K562 (cell line): ENCODE measurements around the gene GINS2. TPM values are rescaled to one million over a fixed set of nuclear protein-coding genes. Genes with fewer than 3 reads are reported as not detected.

Experiments used
- ATAC-seq: fragments of 200-7000 bp; cut with Tn5 transposase; 3 replicates; pipeline ENCODE4 v1.9.1; 2020; ENCODE audit warnings: moderate library complexity
- Bru-seq: library from RNA; stranded (reverse); fragments of 400-500 nt; gene quantifications from one replicate; lab custom pipeline; 2021; lab: Mats Ljungman, UMichigan
- BruChase-seq, 2 experiments: library from RNA; stranded (reverse); fragments of 400-500 nt; gene quantifications; one replicate each; lab custom pipeline; 2021; lab: Mats Ljungman, UMichigan
- BruUV-seq: library from RNA; stranded (reverse); fragments of 400-500 nt; replicated peaks from 2 replicates; lab custom pipeline; 2021; lab: Mats Ljungman, UMichigan
- CTCF ChIA-PET: fragments of 300-600 bp; formaldehyde crosslinking; extraction: SDS; loops from one replicate; lab custom pipeline; 2021; ENCODE audit warnings: low intra/inter-chr PET ratio; lab: Yijun Ruan, JAX
- POLR2A ChIA-PET: fragments of 300-600, 350-650 bp; sonication (Branson Sonifier 250); formaldehyde crosslinking; extraction: SDS; loops from one replicate; lab custom pipeline; 2021; ENCODE audit warnings: antibody characterized with exemption, inconsistent platforms; lab: Yijun Ruan, JAX
- DNase-seq, 4 experiments: peaks; one replicate each; pipeline versions ENCODE4 v3.0.0 to v3.0.0-alpha.2; 2011 to 2018; ENCODE audit warnings: low spot score in 3 of 4, mixed read lengths in 3 of 4; ENCODE audit errors: extremely low read depth in 1 of 4
- FAIRE-seq: peaks from 2 replicates; lab custom pipeline; 2011; peaks lifted over from hg19 to GRCh38; lab: Jason Lieb, UNC
- H2AFZ ChIP-seq: 2 replicates; pipeline ENCODE4 v1.6.0; 2011; ENCODE audit warnings: low read depth, low read length, control low read depth, inconsistent platforms
- H3K27ac ChIP-seq: fragments of 200-600 bp; 3 replicates; pipeline ENCODE4 v1.8.0; 2011; ENCODE audit warnings: low read depth, mild to moderate bottlenecking, control low read depth, inconsistent platforms, low read length, moderate library complexity, mixed read lengths; ENCODE audit errors: extremely low read depth
- H3K27me3 ChIP-seq, 2 experiments: fragments of 300-600 bp in 1 of 2; 2 replicates in 1 of 2; 3 replicates in 1 of 2; pipeline versions ENCODE4 v1.6.0 to v1.8.0; 2011; ENCODE audit warnings: inconsistent platforms in 2 of 2, low read length in 2 of 2, mild to moderate bottlenecking in 1 of 2, mixed read lengths in 1 of 2, moderate library complexity in 1 of 2; ENCODE audit not compliant: control insufficient read depth in 2 of 2, insufficient read depth in 2 of 2
- H3K36me3 ChIP-seq: fragments of 300-600 bp; 3 replicates; pipeline ENCODE4 v1.8.0; 2011; ENCODE audit warnings: mild to moderate bottlenecking, low read length, inconsistent platforms; ENCODE audit not compliant: control insufficient read depth, insufficient read depth
- H3K4me1 ChIP-seq, 2 experiments: fragments of 200-600 bp in 1 of 2; replicated peaks in 1 of 2; 2 replicates in 1 of 2; 3 replicates in 1 of 2; pipeline versions ENCODE4 v1.5.1 to v1.8.0; 2011; ENCODE audit warnings: inconsistent platforms in 2 of 2, low read length in 2 of 2, mild to moderate bottlenecking in 1 of 2, mixed read lengths in 1 of 2, moderate library complexity in 1 of 2; ENCODE audit not compliant: control insufficient read depth in 2 of 2, insufficient read depth in 2 of 2
- H3K4me2 ChIP-seq: 2 replicates; pipeline ENCODE4 v1.6.1; 2011; ENCODE audit warnings: low read length, control low read depth, inconsistent platforms, mixed read lengths; ENCODE audit not compliant: insufficient read depth
- H3K4me3 ChIP-seq: fragments of 200-600 bp; sonication (generic), shearing (Covaris generic); 2 replicates; pipeline ENCODE4 v1.5.1; 2016; ENCODE audit warnings: control low read depth, inconsistent platforms
- H3K79me2 ChIP-seq: fragments of 200-600 bp; 3 replicates; pipeline ENCODE4 v1.8.0; 2011; ENCODE audit warnings: low read length, inconsistent platforms; ENCODE audit not compliant: control insufficient read depth, insufficient read depth
- H3K9ac ChIP-seq, 2 experiments: 2 replicates each; pipeline versions ENCODE4 v1.6.0 to v1.6.1; 2011; ENCODE audit warnings: low read depth in 2 of 2, low read length in 2 of 2, control low read depth in 1 of 2, inconsistent platforms in 1 of 2, mild to moderate bottlenecking in 1 of 2, mixed read lengths in 1 of 2; ENCODE audit not compliant: insufficient read depth in 1 of 2
- H3K9me1 ChIP-seq: one replicate; pipeline ENCODE4 v1.6.0; 2011; ENCODE audit warnings: inconsistent platforms, mild to moderate bottlenecking, low read length, moderate library complexity; ENCODE audit not compliant: control insufficient read depth, insufficient read depth
- H3K9me3 ChIP-seq: replicated peaks from 2 replicates; pipeline ENCODE4 v1.5.1; 2011; ENCODE audit warnings: low read depth, low read length, inconsistent platforms; ENCODE audit not compliant: control insufficient read depth, insufficient read depth
- H4K20me1 ChIP-seq: replicated peaks from 2 replicates; pipeline ENCODE4 v1.6.1; 2011; ENCODE audit warnings: low read length, inconsistent platforms, mixed read lengths; ENCODE audit not compliant: control insufficient read depth, insufficient read depth
- ARNT ChIP-seq, 2 experiments: fragments of 450-650 bp; IDR thresholded peaks; 2 replicates each; pipeline ENCODE4 v1.6.1; 2016; ENCODE audit warnings: mild to moderate bottlenecking in 1 of 2
- CBFA2T3 ChIP-seq: fragments of 450-650 bp; IDR thresholded peaks from 2 replicates; pipeline ENCODE4 v1.6.1; 2017
- DDX20 ChIP-seq: fragments of 450-650 bp; IDR thresholded peaks from 2 replicates; pipeline ENCODE4 v1.6.1; 2016; ENCODE audit warnings: missing genetic modification characterization, low read depth, mild to moderate bottlenecking, missing compliant biosample characterization, moderate library complexity
- ELF1 ChIP-seq: fragments of 200-800 bp; sonication (Bioruptor generic); IDR thresholded peaks from 2 replicates; pipeline ENCODE4 v1.6.1; 2016; ENCODE audit warnings: missing genetic modification characterization, missing compliant biosample characterization
- NFE2 ChIP-seq: IDR thresholded peaks from 2 replicates; pipeline ENCODE4 v1.6.1; 2014; ENCODE audit warnings: antibody characterized with exemption, low read depth
- PCBP2 ChIP-seq: fragments of 200-400 bp; formaldehyde crosslinking; IDR thresholded peaks from 2 replicates; pipeline ENCODE4 v1.6.1; 2018; ENCODE audit warnings: low read length, low read depth, mild to moderate bottlenecking, moderate library complexity; ENCODE audit not compliant: poor library complexity, severe bottlenecking
- SMAD2 ChIP-seq: fragments of 150-350 bp; IDR thresholded peaks from 2 replicates; pipeline ENCODE4 v1.6.1; 2014; ENCODE audit warnings: low read depth, mild to moderate bottlenecking, low read length
- SUPT5H ChIP-seq: fragments of 450-650 bp; IDR thresholded peaks from 2 replicates; pipeline ENCODE4 v1.6.1; 2016
- WHSC1 ChIP-seq: IDR thresholded peaks from one replicate; pipeline ENCODE4 v1.6.1; 2012; ENCODE audit warnings: low read length, control low read depth, inconsistent platforms
- ZNF282 ChIP-seq: sonication (generic); formaldehyde crosslinking; IDR thresholded peaks from 2 replicates; pipeline ENCODE4 v1.8.1; 2023; ENCODE audit warnings: missing genetic modification reagents
- ZNF717 ChIP-seq: fragments of 250-450 bp; sonication (Bioruptor Pico); IDR thresholded peaks from 2 replicates; pipeline ENCODE4 v1.5.0; 2021
- WGBS: fragments of 100-300 bp; shearing (Covaris generic); methylation state at CpG from one replicate; pipeline ENCODE4 v1.1.6; 2016; ENCODE audit warnings: low coverage, mixed read lengths; ENCODE audit not compliant: insufficient coverage; ENCODE audit errors: missing lambda C conversion rate; 5-methylcytosine and 5-hydroxymethylcytosine counted together
- in situ Hi-C: fragments of 300-500 bp; cut with MboI; formaldehyde crosslinking; loops from 4 replicates; pipeline ENCODE4 v1.15.0; 2018; ENCODE audit warnings: inconsistent platforms, mixed read lengths
- intact Hi-C: fragments of 100-400 bp; cut with micrococcal nuclease; formaldehyde crosslinking; loops from 2 replicates; pipeline ENCODE4 v1.14.2; 2022
- long read RNA-seq, 3 experiments: library from polyadenylated mRNA in 2 of 3; library from RNA in 1 of 3; unstranded in 2 of 3; stranded (forward) in 1 of 3; transcript quantifications; one replicate each; pipeline ENCODE4 v2.0.0, GENCODE V29; 2019 to 2022
- polyA minus RNA-seq, 3 experiments: library from RNA; depleted of rRNA, polyadenylated mRNA; stranded (reverse); fragments of >200 nt; gene quantifications; 2 replicates each; pipeline ENCODE4 v1.2.3, GENCODE V29; 2011
- polyA plus RNA-seq, 8 experiments: library from polyadenylated mRNA; depleted of rRNA in 4 of 8; stranded (reverse) in 5 of 8; unstranded in 3 of 8; fragments of >200 nt; fragmentation: Nextera tagmentation in 2 of 8; fragmentation: Illumina TruSeq in 1 of 8; extraction: Ambion mirVana in 2 of 8; extraction: Trizol in 1 of 8; gene quantifications; 2 replicates each; pipeline versions ENCODE4 v1.2.1 to v1.2.3, GENCODE V29; 2011 to 2014; ENCODE audit warnings: inconsistent platforms in 1 of 8, missing spikeins in 1 of 8
- total RNA-seq, 7 experiments: library from RNA; depleted of rRNA in 6 of 7; stranded (reverse); fragments of >200 nt in 6 of 7; fragmentation: Illumina TruSeq in 2 of 7; extraction: Trizol in 2 of 7; gene quantifications; 2 replicates each; pipeline versions ENCODE4 v1.2.1 to v1.2.3, GENCODE V29; 2011 to 2021; ENCODE audit warnings: low replicate concordance in 1 of 7
- TF ChIP-seq, protein P1 (sequence below), 2 experiments: IDR thresholded peaks; 2 replicates each; pipeline ENCODE4 v1.6.1; 2011; ENCODE audit warnings: borderline replicate concordance in 1 of 2, control low read depth in 1 of 2, low read depth in 1 of 2, low read length in 1 of 2, mild to moderate bottlenecking in 1 of 2, mixed read lengths in 1 of 2, moderate library complexity in 1 of 2; ENCODE audit not compliant: insufficient read depth in 1 of 2, insufficient read length in 1 of 2, poor library complexity in 1 of 2, severe bottlenecking in 1 of 2; ENCODE audit errors: extremely low read depth in 1 of 2

The GINS2 gene
- total RNA-seq (2011; cell fraction: chromatin; rRNA removed; ENCODE audit: low replicate concordance), result 24.8 and 32.7 TPM in 2 replicates
- 24.2 and 24.5 TPM in 2 replicates for total RNA-seq (2011; cell fraction: nucleolus; rRNA removed)
- 23.2 and 33.3 TPM in 2 replicates for total RNA-seq (2011; cell fraction: nucleoplasm; rRNA removed)
- total RNA-seq (2014; rRNA removed) (42.0 and 44.2 TPM in 2 replicates), total RNA-seq (2014; rRNA removed; fragmentation: Illumina TruSeq; extraction: Trizol) (43.8 and 47.3 TPM in 2 replicates), total RNA-seq (2015; rRNA removed; fragmentation: Illumina TruSeq; extraction: Trizol) (39.4 and 40.4 TPM in 2 replicates), total RNA-seq (2021) (57.5 and 61.6 TPM in 2 replicates), polyA plus RNA-seq (2011; rRNA removed) (38.4 and 44.6 TPM in 2 replicates), polyA plus RNA-seq (2014; fragmentation: Illumina TruSeq; extraction: Trizol) (41.4 and 49.8 TPM in 2 replicates), polyA plus RNA-seq (2014; fragmentation: Nextera tagmentation; extraction: Ambion mirVana) (10 to 100 TPM; 61.3 to 76.2 TPM), polyA plus RNA-seq (2014; rRNA removed) (42.3 and 42.9 TPM in 2 replicates), polyA minus RNA-seq (2011; rRNA and poly(A)+ RNA removed) (25.6 and 28.3 TPM in 2 replicates), Bru-seq, nascent RNA (percentile 83 among the genes with signal in this experiment), BruChase-seq, experiment 1, labeled RNA remaining after a 2-hour chase (percentile 78 among the genes with signal in this experiment), BruChase-seq, experiment 2, labeled RNA remaining after a 6-hour chase (percentile 77 among the genes with signal in this experiment)
- 27.8 and 34.2 TPM in 2 replicates for polyA plus RNA-seq (2011; cell fraction: cytosol; rRNA removed)
- 15.7 and 20.5 TPM in 2 replicates for polyA plus RNA-seq (2011; cell fraction: nucleus; rRNA removed)
- polyA plus RNA-seq (2012), result 26.1 and 33.8 TPM in 2 replicates
- polyA minus RNA-seq (2011; cell fraction: cytosol; rRNA and poly(A)+ RNA removed), result 13.6 and 17.8 TPM in 2 replicates
- 10.2 and 13.2 TPM in 2 replicates for polyA minus RNA-seq (2011; cell fraction: nucleus; rRNA and poly(A)+ RNA removed)
- long read RNA-seq, experiment 1, transcript GINS2-201 (5 exons, 2,673 nt), result major isoform, 207 of 236 reads
- long read RNA-seq, experiment 1, partial matches to known transcripts, result 15 of 236 reads
- long read RNA-seq, experiment 1, other reads (novel, unspliced or antisense), result 14 of 236 reads
- long read RNA-seq, experiment 2, transcript GINS2-201 (5 exons, 2,673 nt), result major isoform, 120 of 140 reads
- long read RNA-seq, experiment 2, partial matches to known transcripts, result 5 of 140 reads
- long read RNA-seq, experiment 2, other reads (novel, unspliced or antisense), result 15 of 140 reads
- long read RNA-seq, experiment 3, transcript GINS2-201 (5 exons, 2,673 nt), result major isoform, 185 of 190 reads
- long read RNA-seq, experiment 3, partial matches to known transcripts, result 3 of 190 reads
- long read RNA-seq, experiment 3, other reads (novel, unspliced or antisense), result 2 of 190 reads

DNA sequence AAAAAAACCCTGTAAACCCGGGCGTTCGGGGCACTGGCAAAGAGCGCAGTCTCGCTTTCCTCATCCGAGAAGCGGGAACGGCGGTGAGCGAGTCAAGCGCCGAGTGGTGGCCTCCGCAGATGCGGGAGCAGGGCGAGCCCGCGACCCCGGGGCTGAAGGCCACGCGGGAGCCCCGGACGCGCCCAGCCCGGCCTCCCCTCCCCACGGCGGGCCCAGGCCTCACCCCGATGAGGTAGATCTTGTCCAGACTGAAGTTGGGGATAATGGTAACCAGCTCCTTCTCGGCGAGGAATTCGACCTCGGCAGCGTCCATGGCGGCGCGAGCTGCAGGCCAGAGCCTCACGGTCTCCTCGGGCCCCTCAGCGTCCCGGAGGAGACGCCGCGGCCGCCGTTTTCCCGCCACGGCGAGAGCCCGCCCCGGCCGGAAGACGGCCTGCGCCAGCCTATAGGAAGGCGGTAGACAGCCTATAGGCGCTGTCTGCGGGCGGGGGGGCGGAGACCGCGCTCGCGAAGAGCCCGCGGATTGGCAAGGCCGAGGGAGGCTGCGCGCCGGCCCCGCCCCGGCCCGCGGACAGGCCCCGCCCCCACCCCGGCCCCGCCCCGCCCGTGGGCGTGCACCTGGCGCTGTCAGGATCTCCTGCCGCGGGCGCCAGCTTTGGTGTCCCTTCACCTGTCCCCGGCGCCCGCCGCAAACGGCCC lies at the start of gene GINS2:
GINS2 (minus strand) TSS at position 369 of the 699 bp plus-strand sequence; CDS start at position 313, 56 bp downstream.
- Histone ChIP-seq H3K27me3 (no peaks in the 10 kb centered on the region), H3K36me3 (peaks cover 36% of the 10 kb centered on the region; the same call in 2 of the 3 replicates), H4K20me1 (peaks cover 12% of the 10 kb centered on the region; the same call in 1 of the 2 replicates), H2AFZ (peak within 1 kb of the TSS; percentile 94), H3K9me3 (no peaks in the 10 kb centered on the region), H3K9ac (peak within 1 kb of the TSS; percentile 84 to 99), H3K4me2 (peak within 1 kb of the TSS; percentile 88), H3K9me1 (peaks cover 3% of the 10 kb centered on the region), H3K79me2 (peaks cover 48% of the 10 kb centered on the region), H3K4me3 (peak within 1 kb of the TSS; percentile 90), H3K4me1 (peaks cover 17 to 33% of the 10 kb centered on the region in 2 experiments; a peak in 4 of 5 replicates), H3K27ac (peak within 1 kb of the TSS; percentile 89)
- in situ Hi-C loops (no loop called here), intact Hi-C loops (no loop called here)
- BruUV-seq, result TSS peak; percentile 45
- CTCF ChIA-PET, result no interaction called here
- DNase-seq, result peak; percentile 95 to 98 (median 98)
- ATAC-seq, result peak; percentile 98
- 2% methylated on average over 41 of the region's 86 CpGs for whole genome bisulfite sequencing
- POLR2A ChIA-PET, result interaction anchor here (0.6 to 1.9 kb wide), 7 partner anchors 8 to 1684 kb away, joined by 3 to 9 read pairs (median 3); no protein-coding TSS in a partner anchor
- FAIRE-seq, result peak; percentile 54
- TF ChIP-seq DDX20 (tag), result no peak
- TF ChIP-seq ELF1 (tag), result peak; percentile 54; the same call in 1 of the 2 replicates
- no peak for TF ChIP-seq PCBP2
- no peak for TF ChIP-seq CBFA2T3
- TF ChIP-seq ZNF717 (CRISPR knock-in tag), result no peak
- TF ChIP-seq, protein P1, sequence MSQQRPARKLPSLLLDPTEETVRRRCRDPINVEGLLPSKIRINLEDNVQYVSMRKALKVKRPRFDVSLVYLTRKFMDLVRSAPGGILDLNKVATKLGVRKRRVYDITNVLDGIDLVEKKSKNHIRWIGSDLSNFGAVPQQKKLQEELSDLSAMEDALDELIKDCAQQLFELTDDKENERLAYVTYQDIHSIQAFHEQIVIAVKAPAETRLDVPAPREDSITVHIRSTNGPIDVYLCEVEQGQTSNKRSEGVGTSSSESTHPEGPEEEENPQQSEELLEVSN (IDR thresholded peaks at IDR 0.05; ENCODE audit: borderline replicate concordance in 1 of 2, extremely low read depth in 1 of 2, insufficient read depth in 1 of 2, insufficient read length in 1 of 2, low read depth in 1 of 2, low read length in 1 of 2, poor library complexity in 1 of 2, severe bottlenecking in 1 of 2), result peak; percentile 95 to 99
- TF ChIP-seq SUPT5H, result peak; percentile 72
- TF ChIP-seq ZNF282 (CRISPR knock-in tag), result peak; percentile 62; the same call in 1 of the 2 replicates
- no peak for TF ChIP-seq ARNT (IDR thresholded peaks at IDR 0.05)
- no peak for TF ChIP-seq NFE2
- TF ChIP-seq WHSC1, result no peak
- no peak for TF ChIP-seq SMAD2
